SJCRH30 (cell line): ENCODE measurements around the gene MTHFR. TPM values are rescaled to one million over a fixed set of nuclear protein-coding genes. Genes with fewer than 3 reads are reported as not detected.

Experiments
- DNase-seq, 2 experiments: peaks; one replicate each; pipeline ENCODE4 v3.0.0-alpha.2; 2015 to 2020
- H3K27ac ChIP-seq: fragments of 250-450 bp; sonication (Bioruptor Pico); 2 replicates; pipeline ENCODE4 v1.5.1; 2020; ENCODE audit warnings: mild to moderate bottlenecking, moderate library complexity
- H3K27me3 ChIP-seq: fragments of 250-450 bp; sonication (Bioruptor Pico); 2 replicates; pipeline ENCODE4 v1.5.1; 2020; ENCODE audit warnings: mild to moderate bottlenecking, moderate library complexity
- H3K36me3 ChIP-seq: fragments of 250-450 bp; sonication (Bioruptor Pico); 2 replicates; pipeline ENCODE4 v1.5.1; 2020; ENCODE audit warnings: mild to moderate bottlenecking, moderate library complexity
- H3K4me1 ChIP-seq: fragments of 250-450 bp; sonication (Bioruptor Pico); 2 replicates; pipeline ENCODE4 v1.5.1; 2020; ENCODE audit warnings: mild to moderate bottlenecking, moderate library complexity
- H3K4me3 ChIP-seq: fragments of 250-450 bp; sonication (Bioruptor Pico); 2 replicates; pipeline ENCODE4 v1.5.1; 2020; ENCODE audit warnings: mild to moderate bottlenecking, moderate library complexity
- H3K9me3 ChIP-seq: fragments of 250-450 bp; sonication (Bioruptor Pico); replicated peaks from 2 replicates; pipeline ENCODE4 v1.5.1; 2020; ENCODE audit warnings: mild to moderate bottlenecking, moderate library complexity
- total RNA-seq: library from RNA; depleted of rRNA; stranded (reverse); fragments of >200 nt; shearing (Covaris generic); gene quantifications from 2 replicates; pipeline ENCODE4 v1.2.3, GENCODE V29; 2014

MTHFR gene
- total RNA-seq, 1 experiment from 2014 or later, result 10.1 TPM

- no peak overlapping the region for H3K27ac ChIP-seq
- peak; percentile 65 to 79 for DNase-seq
- no peak overlapping the region for H3K4me3 ChIP-seq
- no peaks in the 10 kb centered on the region for H3K9me3 ChIP-seq
- peaks cover 8% of the 10 kb centered on the region; the same call in 1 of the 2 replicates for H3K4me1 ChIP-seq
- H3K36me3 ChIP-seq, result peaks cover 32% of the 10 kb centered on the region
- no peaks in the 10 kb centered on the region for H3K27me3 ChIP-seq
Measured at GRCh38 chr1:11838349-11839272, 32.8 kb upstream of the MTHFR start.

GRCh38 chr1:11837767-11838348, 32.1 kb upstream of the MTHFR start:
- Histone ChIP-seq H3K27me3 (no peaks in the 10 kb centered on the region), H3K36me3 (peaks cover 33% of the 10 kb centered on the region), H3K9me3 (no peaks in the 10 kb centered on the region), H3K27ac (no peak overlapping the region), H3K4me1 (peaks cover 8% of the 10 kb centered on the region; the same call in 1 of the 2 replicates), H3K4me3 (no peak overlapping the region)
- DNase-seq, result no peak

GRCh38 chr1:11836955-11837766, 31.4 kb upstream of the MTHFR start:
- H3K9me3 ChIP-seq, result no peaks in the 10 kb centered on the region
- H3K27me3 ChIP-seq, result no peaks in the 10 kb centered on the region
- peaks cover 35% of the 10 kb centered on the region for H3K36me3 ChIP-seq

GRCh38 chr1:11835441-11836225, 29.9 kb upstream of the MTHFR start:
- Histone ChIP-seq H3K4me3 (no peak overlapping the region), H3K27me3 (no peaks in the 10 kb centered on the region), H3K36me3 (peaks cover 36% of the 10 kb centered on the region), H3K27ac (no peak overlapping the region), H3K4me1 (no peaks in the 10 kb centered on the region), H3K9me3 (no peaks in the 10 kb centered on the region)
- no peak for DNase-seq

More at GRCh38 chr1:11836955-11837766, 31.4 kb upstream of the MTHFR start:
- peaks cover 5% of the 10 kb centered on the region; the same call in 1 of the 2 replicates for H3K4me1 ChIP-seq
- H3K27ac ChIP-seq, result no peak overlapping the region
- no peak for DNase-seq
- no peak overlapping the region for H3K4me3 ChIP-seq

- Histone ChIP-seq H3K4me1 (no peaks in the 10 kb centered on the region), H3K4me3 (no peak overlapping the region), H3K27ac (no peak overlapping the region), H3K36me3 (peaks cover 33% of the 10 kb centered on the region), H3K9me3 (no peaks in the 10 kb centered on the region), H3K27me3 (no peaks in the 10 kb centered on the region)
- no peak for DNase-seq
Measured at GRCh38 chr1:11833900-11834299, 28.1 kb upstream of the MTHFR start.

GRCh38 chr1:11833497-11833896, 27.7 kb upstream of the MTHFR start:
- Histone ChIP-seq H3K27ac (no peak overlapping the region), H3K4me3 (no peak overlapping the region), H3K36me3 (peaks cover 32% of the 10 kb centered on the region), H3K27me3 (no peaks in the 10 kb centered on the region), H3K9me3 (no peaks in the 10 kb centered on the region), H3K4me1 (no peaks in the 10 kb centered on the region)
- DNase-seq, result no peak

- H3K36me3 ChIP-seq, result peaks cover 36% of the 10 kb centered on the region
Measured at GRCh38 chr1:11831945-11832725, 26.4 kb upstream of the MTHFR start.

GRCh38 chr1:11828511-11828910, 22.7 kb upstream of the MTHFR start:
- DNase-seq, result no peak
- Histone ChIP-seq H3K4me1 (no peaks in the 10 kb centered on the region), H3K4me3 (no peak overlapping the region), H3K27ac (no peak overlapping the region), H3K36me3 (peaks cover 27% of the 10 kb centered on the region), H3K9me3 (no peaks in the 10 kb centered on the region; the same call in 1 of the 2 replicates), H3K27me3 (no peaks in the 10 kb centered on the region)

More at GRCh38 chr1:11831945-11832725, 26.4 kb upstream of the MTHFR start:
- Histone ChIP-seq H3K4me1 (no peaks in the 10 kb centered on the region), H3K27me3 (no peaks in the 10 kb centered on the region), H3K27ac (no peak overlapping the region), H3K4me3 (no peak overlapping the region), H3K9me3 (no peaks in the 10 kb centered on the region)
- no peak for DNase-seq

GRCh38 chr1:11826946-11827345, 21.2 kb upstream of the MTHFR start:
- Histone ChIP-seq H3K4me3 (no peak overlapping the region), H3K36me3 (peaks cover 22% of the 10 kb centered on the region), H3K4me1 (no peaks in the 10 kb centered on the region), H3K9me3 (no peaks in the 10 kb centered on the region; the same call in 1 of the 2 replicates), H3K27me3 (no peaks in the 10 kb centered on the region), H3K27ac (no peak overlapping the region)
- DNase-seq, result no peak

GRCh38 chr1:11825131-11825530, 19.4 kb upstream of the MTHFR start:
- peaks cover 18% of the 10 kb centered on the region for H3K36me3 ChIP-seq

GRCh38 chr1:11823366-11824137, 17.8 kb upstream of the MTHFR start:
- no peak overlapping the region for H3K4me3 ChIP-seq
- 0 out of 2 replicates have a peak, but pooled peaks cover 3% of the 10 kb centered on the region for H3K4me1 ChIP-seq
- H3K9me3 ChIP-seq, result no peaks in the 10 kb centered on the region; the same call in 1 of the 2 replicates
- peaks cover 19% of the 10 kb centered on the region for H3K36me3 ChIP-seq
- H3K27me3 ChIP-seq, result no peaks in the 10 kb centered on the region
- H3K27ac ChIP-seq, result no peak overlapping the region
- no peak for DNase-seq

More at GRCh38 chr1:11825131-11825530, 19.4 kb upstream of the MTHFR start:
- H3K4me1 ChIP-seq, result 0 out of 2 replicates have a peak, but pooled peaks cover 3% of the 10 kb centered on the region
- H3K27me3 ChIP-seq, result no peaks in the 10 kb centered on the region
- DNase-seq, result no peak
- H3K27ac ChIP-seq, result no peak overlapping the region
- no peak overlapping the region for H3K4me3 ChIP-seq
- H3K9me3 ChIP-seq, result no peaks in the 10 kb centered on the region; the same call in 1 of the 2 replicates

GRCh38 chr1:11822091-11822490, 16.3 kb upstream of the MTHFR start:
- 0 out of 2 replicates have a peak, but pooled peaks cover 3% of the 10 kb centered on the region for H3K4me1 ChIP-seq
- no peak overlapping the region for H3K4me3 ChIP-seq
- H3K36me3 ChIP-seq, result peaks cover 18% of the 10 kb centered on the region
- no peaks in the 10 kb centered on the region; the same call in 1 of the 2 replicates for H3K9me3 ChIP-seq
- no peaks in the 10 kb centered on the region for H3K27me3 ChIP-seq
- no peak for DNase-seq
- no peak overlapping the region for H3K27ac ChIP-seq

- H3K4me1 ChIP-seq, result 0 out of 2 replicates have a peak, but pooled peaks cover 3% of the 10 kb centered on the region
- no peak for DNase-seq
- no peak overlapping the region for H3K4me3 ChIP-seq
- H3K36me3 ChIP-seq, result peaks cover 29% of the 10 kb centered on the region
- no peak overlapping the region for H3K27ac ChIP-seq
- no peaks in the 10 kb centered on the region for H3K27me3 ChIP-seq
- no peaks in the 10 kb centered on the region for H3K9me3 ChIP-seq
Measured at GRCh38 chr1:11817192-11817591, 11.4 kb upstream of the MTHFR start.
